GM23338 (cell line): Measurements from ENCODE around the gene DNASE2. TPM values are rescaled to one million over a fixed set of nuclear protein-coding genes. Genes with fewer than 3 reads are reported as not detected.

Experiments
- ATAC-seq: fragments of 200-7000 bp; cut with Tn5 transposase; 3 replicates; pipeline ENCODE4 v1.9.1; 2020
- DNase-seq: peaks from one replicate; pipeline ENCODE4 v3.0.0-alpha.2; 2015; ENCODE audit warnings: low spot score
- H2AFZ ChIP-seq: fragments of 200-600 bp; sonication (generic); 2 replicates; pipeline ENCODE4 v1.8.0; 2016; ENCODE audit warnings: antibody characterized with exemption, mild to moderate bottlenecking, moderate library complexity
- H3F3A ChIP-seq: fragments of 200-600 bp; sonication (generic); replicated peaks from 2 replicates; pipeline ENCODE4 v1.8.0; 2017; ENCODE audit warnings: antibody characterized with exemption, mixed run types, low read depth
- H3K27ac ChIP-seq: fragments of 200-600 bp; sonication (generic); 2 replicates; pipeline ENCODE4 v1.6.1; 2016; ENCODE audit warnings: low read depth
- H3K27me3 ChIP-seq: fragments of 200-600 bp; sonication (generic); 2 replicates; pipeline ENCODE4 v1.8.0; 2016; ENCODE audit warnings: mild to moderate bottlenecking, mixed run types, moderate library complexity; ENCODE audit not compliant: insufficient read depth
- H3K36me3 ChIP-seq: fragments of 200-600 bp; sonication (generic); 2 replicates; pipeline ENCODE4 v1.8.0; 2016; ENCODE audit warnings: mild to moderate bottlenecking; ENCODE audit not compliant: insufficient read depth
- H3K4me1 ChIP-seq: fragments of 200-600 bp; sonication (generic); 2 replicates; pipeline ENCODE4 v1.8.0; 2016; ENCODE audit warnings: mild to moderate bottlenecking, moderate library complexity; ENCODE audit not compliant: insufficient read depth
- H3K4me2 ChIP-seq: fragments of 200-600 bp; sonication (generic); 2 replicates; pipeline ENCODE4 v1.7.1; 2017; ENCODE audit warnings: mixed run types
- H3K4me3 ChIP-seq: fragments of 200-600 bp; sonication (generic); 2 replicates; pipeline ENCODE4 v1.6.1; 2016; ENCODE audit warnings: mixed run types
- H3K79me2 ChIP-seq: fragments of 200-600 bp; sonication (generic); replicated peaks from 2 replicates; pipeline ENCODE4 v1.8.0; 2017; ENCODE audit warnings: mild to moderate bottlenecking; ENCODE audit not compliant: insufficient read depth
- H3K9me2 ChIP-seq: fragments of 200-600 bp; sonication (generic); 2 replicates; pipeline ENCODE4 v1.8.0; 2017; ENCODE audit not compliant: insufficient read depth
- H4K20me1 ChIP-seq: fragments of 200-600 bp; sonication (generic); replicated peaks from 2 replicates; pipeline ENCODE4 v1.8.0; 2017; ENCODE audit warnings: mild to moderate bottlenecking; ENCODE audit not compliant: insufficient read depth
- H3K27ac Mint-ChIP-seq: 2 replicates; pipeline ENCODE4 v1.8.0; 2020; ENCODE audit warnings: inconsistent platforms, mild to moderate bottlenecking, moderate library complexity, mixed read lengths
- H3K27me3 Mint-ChIP-seq: 3 replicates; pipeline ENCODE4 v1.8.0; 2022; ENCODE audit warnings: low read depth, mild to moderate bottlenecking, moderate library complexity, mixed read lengths, inconsistent platforms; ENCODE audit not compliant: insufficient read depth, poor library complexity
- H3K36me3 Mint-ChIP-seq: 3 replicates; pipeline ENCODE4 v1.8.0; 2021; ENCODE audit warnings: low read depth, mild to moderate bottlenecking, inconsistent platforms, moderate library complexity, mixed read lengths
- H3K4me1 Mint-ChIP-seq: 3 replicates; pipeline ENCODE4 v1.8.0; 2020; ENCODE audit warnings: mild to moderate bottlenecking, inconsistent platforms, mixed read lengths
- H3K4me3 Mint-ChIP-seq: 3 replicates; pipeline ENCODE4 v1.8.0; 2021; ENCODE audit warnings: moderate library complexity, mild to moderate bottlenecking, inconsistent platforms, mixed read lengths
- H3K9me3 Mint-ChIP-seq: 3 replicates; pipeline ENCODE4 v1.8.0; 2020; ENCODE audit warnings: moderate library complexity, mild to moderate bottlenecking, inconsistent platforms, mixed read lengths
- CREB1 ChIP-seq: fragments of 250-450 bp; sonication (Bioruptor Pico); IDR thresholded peaks from 2 replicates; pipeline ENCODE4 v1.5.0; 2020; ENCODE audit warnings: low read depth, mild to moderate bottlenecking, moderate library complexity
- EZH2 ChIP-seq: fragments of 200-600 bp; sonication (generic); IDR thresholded peaks from one replicate; pipeline ENCODE4 v1.8.0; 2017; ENCODE audit warnings: antibody characterized with exemption, mild to moderate bottlenecking, low read depth; ENCODE audit not compliant: unreplicated experiment
- EZH2phosphoT487 ChIP-seq: fragments of 200-600 bp; sonication (generic); IDR thresholded peaks from one replicate; pipeline ENCODE4 v1.8.1; 2018; ENCODE audit warnings: antibody characterized with exemption; ENCODE audit not compliant: unreplicated experiment
- NANOG ChIP-seq: IDR thresholded peaks from 2 replicates; pipeline ENCODE4 v1.6.1; 2016; ENCODE audit warnings: antibody characterized with exemption, borderline replicate concordance
- POLR2AphosphoS5 ChIP-seq: IDR thresholded peaks from 2 replicates; pipeline ENCODE4 v1.6.1; 2016; ENCODE audit warnings: antibody characterized with exemption, low read depth
- STAT1 ChIP-seq: IDR thresholded peaks from one replicate; pipeline ENCODE4 v1.6.1; 2016; ENCODE audit warnings: antibody characterized with exemption; ENCODE audit not compliant: unreplicated experiment
- ZNF114 ChIP-seq: fragments of 250-450 bp; sonication (Bioruptor Pico); IDR thresholded peaks from 2 replicates; pipeline ENCODE4 v1.5.0; 2020; ENCODE audit warnings: mild to moderate bottlenecking, moderate library complexity
- ZNF331 ChIP-seq: fragments of 250-450 bp; sonication (Bioruptor Pico); IDR thresholded peaks from 2 replicates; pipeline ENCODE4 v1.5.0; 2020; ENCODE audit warnings: low read depth, mild to moderate bottlenecking, moderate library complexity
- polyA plus RNA-seq: library from polyadenylated mRNA; unstranded; fragments of >200 nt; fragmentation: Nextera tagmentation; extraction: Ambion mirVana; gene quantifications from 2 replicates; pipeline ENCODE4 v1.2.1, GENCODE V29; 2016
- total RNA-seq: library from RNA; depleted of rRNA; stranded (reverse); fragments of >200 nt; shearing (Covaris generic); gene quantifications from 2 replicates; pipeline ENCODE4 v1.2.3, GENCODE V29; 2014
- TF ChIP-seq, protein P1 (sequence below), 2 experiments: fragments of 200-600 bp in 1 of 2; sonication (generic) in 1 of 2; conservative IDR thresholded peaks; 2 replicates each; pipeline versions ENCODE4 v1.5.1 to v1.6.1; 2016 to 2017; ENCODE audit warnings: antibody characterized with exemption in 2 of 2, low read depth in 2 of 2, mild to moderate bottlenecking in 2 of 2, moderate library complexity in 1 of 2
- TF ChIP-seq, protein P2 (sequence below): IDR thresholded peaks from one replicate; pipeline ENCODE4 v1.6.1; 2018; ENCODE audit warnings: antibody characterized with exemption; ENCODE audit not compliant: unreplicated experiment
- TF ChIP-seq, protein P3 (sequence below): IDR thresholded peaks from 2 replicates; pipeline ENCODE4 v1.6.1; 2016; ENCODE audit warnings: antibody characterized with exemption

DNASE2 gene
- total and polyA plus RNA-seq, 2 experiments from 2014 or later, result 17.4 to 35.0 TPM

DNA sequence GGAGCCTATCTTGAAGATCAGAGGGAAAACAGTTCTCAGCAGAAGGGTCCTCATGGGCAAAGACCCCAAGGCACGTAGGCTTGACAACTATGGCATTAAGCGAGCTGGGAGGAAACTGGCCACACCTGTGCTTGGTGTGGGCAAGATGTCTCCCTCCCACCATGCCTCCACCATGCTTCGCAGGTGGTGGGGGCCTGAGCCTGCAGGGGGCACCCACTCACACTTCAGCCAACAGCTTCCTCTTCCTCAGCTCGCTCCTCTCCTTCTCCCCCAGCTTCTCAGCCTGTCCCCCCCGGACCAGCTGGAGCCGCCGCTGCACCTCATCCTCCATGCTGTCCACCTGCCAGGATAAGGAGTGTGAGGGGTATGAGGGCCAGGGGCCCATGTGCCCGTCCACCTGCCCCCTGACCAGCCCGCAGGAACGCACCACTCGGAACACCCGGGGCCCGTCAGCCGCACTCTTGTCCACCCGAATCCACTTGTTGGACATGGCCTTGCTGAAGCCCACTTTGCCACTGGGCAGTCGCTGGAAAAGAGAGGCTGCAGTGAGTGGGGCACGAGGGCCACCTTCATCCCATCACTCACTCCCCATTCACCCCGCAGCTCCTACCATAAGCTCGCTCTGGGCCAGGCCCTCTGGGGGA is 48.9 kb upstream of the DNASE2 start (continued):
- TF ChIP-seq, protein P1, sequence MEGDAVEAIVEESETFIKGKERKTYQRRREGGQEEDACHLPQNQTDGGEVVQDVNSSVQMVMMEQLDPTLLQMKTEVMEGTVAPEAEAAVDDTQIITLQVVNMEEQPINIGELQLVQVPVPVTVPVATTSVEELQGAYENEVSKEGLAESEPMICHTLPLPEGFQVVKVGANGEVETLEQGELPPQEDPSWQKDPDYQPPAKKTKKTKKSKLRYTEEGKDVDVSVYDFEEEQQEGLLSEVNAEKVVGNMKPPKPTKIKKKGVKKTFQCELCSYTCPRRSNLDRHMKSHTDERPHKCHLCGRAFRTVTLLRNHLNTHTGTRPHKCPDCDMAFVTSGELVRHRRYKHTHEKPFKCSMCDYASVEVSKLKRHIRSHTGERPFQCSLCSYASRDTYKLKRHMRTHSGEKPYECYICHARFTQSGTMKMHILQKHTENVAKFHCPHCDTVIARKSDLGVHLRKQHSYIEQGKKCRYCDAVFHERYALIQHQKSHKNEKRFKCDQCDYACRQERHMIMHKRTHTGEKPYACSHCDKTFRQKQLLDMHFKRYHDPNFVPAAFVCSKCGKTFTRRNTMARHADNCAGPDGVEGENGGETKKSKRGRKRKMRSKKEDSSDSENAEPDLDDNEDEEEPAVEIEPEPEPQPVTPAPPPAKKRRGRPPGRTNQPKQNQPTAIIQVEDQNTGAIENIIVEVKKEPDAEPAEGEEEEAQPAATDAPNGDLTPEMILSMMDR (conservative IDR thresholded peaks at IDR 0.05; ENCODE audit: low read depth in 2 of 2), result no peak
- TF ChIP-seq, protein P2, sequence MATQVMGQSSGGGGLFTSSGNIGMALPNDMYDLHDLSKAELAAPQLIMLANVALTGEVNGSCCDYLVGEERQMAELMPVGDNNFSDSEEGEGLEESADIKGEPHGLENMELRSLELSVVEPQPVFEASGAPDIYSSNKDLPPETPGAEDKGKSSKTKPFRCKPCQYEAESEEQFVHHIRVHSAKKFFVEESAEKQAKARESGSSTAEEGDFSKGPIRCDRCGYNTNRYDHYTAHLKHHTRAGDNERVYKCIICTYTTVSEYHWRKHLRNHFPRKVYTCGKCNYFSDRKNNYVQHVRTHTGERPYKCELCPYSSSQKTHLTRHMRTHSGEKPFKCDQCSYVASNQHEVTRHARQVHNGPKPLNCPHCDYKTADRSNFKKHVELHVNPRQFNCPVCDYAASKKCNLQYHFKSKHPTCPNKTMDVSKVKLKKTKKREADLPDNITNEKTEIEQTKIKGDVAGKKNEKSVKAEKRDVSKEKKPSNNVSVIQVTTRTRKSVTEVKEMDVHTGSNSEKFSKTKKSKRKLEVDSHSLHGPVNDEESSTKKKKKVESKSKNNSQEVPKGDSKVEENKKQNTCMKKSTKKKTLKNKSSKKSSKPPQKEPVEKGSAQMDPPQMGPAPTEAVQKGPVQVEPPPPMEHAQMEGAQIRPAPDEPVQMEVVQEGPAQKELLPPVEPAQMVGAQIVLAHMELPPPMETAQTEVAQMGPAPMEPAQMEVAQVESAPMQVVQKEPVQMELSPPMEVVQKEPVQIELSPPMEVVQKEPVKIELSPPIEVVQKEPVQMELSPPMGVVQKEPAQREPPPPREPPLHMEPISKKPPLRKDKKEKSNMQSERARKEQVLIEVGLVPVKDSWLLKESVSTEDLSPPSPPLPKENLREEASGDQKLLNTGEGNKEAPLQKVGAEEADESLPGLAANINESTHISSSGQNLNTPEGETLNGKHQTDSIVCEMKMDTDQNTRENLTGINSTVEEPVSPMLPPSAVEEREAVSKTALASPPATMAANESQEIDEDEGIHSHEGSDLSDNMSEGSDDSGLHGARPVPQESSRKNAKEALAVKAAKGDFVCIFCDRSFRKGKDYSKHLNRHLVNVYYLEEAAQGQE, result no peak
- no peak for TF ChIP-seq ZNF114 (CRISPR knock-in tag)

DNA sequence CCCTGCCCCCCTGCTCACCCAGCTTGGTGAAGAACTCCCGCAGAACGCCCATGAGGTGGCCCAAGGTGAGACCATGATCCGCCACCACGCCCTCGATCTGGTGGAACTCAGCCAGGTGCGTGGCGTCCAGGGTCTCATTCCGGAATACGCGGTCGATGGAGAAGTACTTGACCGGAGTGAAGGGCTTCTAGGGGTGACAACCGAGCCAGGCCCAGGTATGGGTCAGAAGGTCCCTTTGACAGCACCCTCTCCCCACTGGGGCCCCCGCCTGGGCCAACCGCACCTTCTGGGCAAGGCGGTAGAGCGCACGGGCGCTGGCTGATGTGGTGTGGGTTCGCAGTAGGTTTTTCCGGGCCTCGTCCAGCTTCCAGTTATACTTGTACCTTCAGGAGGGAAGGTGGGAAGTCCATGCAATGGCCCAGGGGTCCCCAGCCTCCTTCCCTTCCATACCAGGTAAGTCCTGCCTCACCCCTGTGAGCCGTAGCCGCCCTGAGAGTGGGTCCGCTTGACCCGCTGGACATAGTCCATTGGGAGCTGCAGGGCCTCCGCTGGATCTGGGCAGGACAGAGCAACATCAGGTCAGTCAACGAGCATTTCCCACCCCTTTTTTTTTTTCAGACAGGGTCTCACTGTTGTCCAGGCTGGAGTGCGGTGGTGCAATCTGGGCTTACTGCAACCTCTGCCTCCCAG is 43.5 kb upstream of the DNASE2 start:
- Mint-ChIP-seq H3K4me1 (no peaks in the 10 kb centered on the region), H3K27me3 (peaks cover 26% of the 10 kb centered on the region), H3K36me3 (peaks cover 85% of the 10 kb centered on the region), H3K27ac (no peak overlapping the region), H3K9me3 (no peaks in the 10 kb centered on the region), H3K4me3 (no peak overlapping the region)
- H3K4me3 ChIP-seq, result no peak overlapping the region
- no peak overlapping the region for H2AFZ ChIP-seq
- H3K27ac ChIP-seq, result no peak overlapping the region
- DNase-seq (no peak), ATAC-seq (no peak)
- no peaks in the 10 kb centered on the region for H3K79me2 ChIP-seq
- H4K20me1 ChIP-seq, result peaks cover 6% of the 10 kb centered on the region; the same call in 1 of the 2 replicates
- no peak overlapping the region for H3K4me2 ChIP-seq
- peaks cover 42% of the 10 kb centered on the region for H3K36me3 ChIP-seq
- no peaks in the 10 kb centered on the region for H3K4me1 ChIP-seq
- no peaks in the 10 kb centered on the region for H3K9me2 ChIP-seq
- H3F3A ChIP-seq, result peaks cover 12% of the 10 kb centered on the region; the same call in 1 of the 2 replicates
- no peaks in the 10 kb centered on the region for H3K27me3 ChIP-seq
- no peak for TF ChIP-seq POLR2AphosphoS5
- TF ChIP-seq, protein P3, sequence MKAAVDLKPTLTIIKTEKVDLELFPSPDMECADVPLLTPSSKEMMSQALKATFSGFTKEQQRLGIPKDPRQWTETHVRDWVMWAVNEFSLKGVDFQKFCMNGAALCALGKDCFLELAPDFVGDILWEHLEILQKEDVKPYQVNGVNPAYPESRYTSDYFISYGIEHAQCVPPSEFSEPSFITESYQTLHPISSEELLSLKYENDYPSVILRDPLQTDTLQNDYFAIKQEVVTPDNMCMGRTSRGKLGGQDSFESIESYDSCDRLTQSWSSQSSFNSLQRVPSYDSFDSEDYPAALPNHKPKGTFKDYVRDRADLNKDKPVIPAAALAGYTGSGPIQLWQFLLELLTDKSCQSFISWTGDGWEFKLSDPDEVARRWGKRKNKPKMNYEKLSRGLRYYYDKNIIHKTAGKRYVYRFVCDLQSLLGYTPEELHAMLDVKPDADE, result no peak
- no peak for TF ChIP-seq STAT1
- TF ChIP-seq EZH2phosphoT487, result no peak
- TF ChIP-seq, protein P2, result no peak
- TF ChIP-seq NANOG, result no peak
- TF ChIP-seq CREB1 (CRISPR knock-in tag), result no peak
- TF ChIP-seq ZNF331, result no peak
- TF ChIP-seq EZH2, result no peak
